ENCODE results near the gene BTF3. TPM values are rescaled to one million over a fixed set of nuclear protein-coding genes. Genes with fewer than 3 reads are reported as not detected.

BTF3 gene
- total RNA-seq, 4 donors from 2014 or later, result 423 to 586 (median 532) TPM

- TF ChIP-seq POLR2A (IDR thresholded peaks at IDR 0.05) (no peak), EP300 (IDR thresholded peaks at IDR 0.05) (no peak), POLR2AphosphoS5 (IDR thresholded peaks at IDR 0.05) (no peak), CTCF (IDR thresholded peaks at IDR 0.05) (no peak)
Observed at GRCh38 chr5:73491155-73491554, 7.1 kb upstream of the BTF3 start.

GRCh38 chr5:73493421-73493820 is 4.8 kb upstream of the BTF3 start:
- H3K4me1 ChIP-seq, result peaks cover 0 to 14% (median 0%) of the 10 kb centered on the region in 3 donors
- TF ChIP-seq EP300 (IDR thresholded peaks at IDR 0.05) (no peak), POLR2A (IDR thresholded peaks at IDR 0.05) (no peak), CTCF (IDR thresholded peaks at IDR 0.05) (no peak), POLR2AphosphoS5 (IDR thresholded peaks at IDR 0.05) (no peak)
- no peak overlapping the region for H3K27ac ChIP-seq
- H3K27me3 ChIP-seq, result no peaks in the 10 kb centered on the region
- H3K36me3 ChIP-seq, result no peaks in the 10 kb centered on the region
- WGBS, 2 donors (ENCODE audit: low coverage in 1 of 2), result 82 to 83% methylated on average over 1 to 2 of the region's 3 CpGs
- no peaks in the 10 kb centered on the region for H3K9me3 ChIP-seq
- ATAC-seq, result no peak
- H3K4me3 ChIP-seq, result no peak overlapping the region

More at GRCh38 chr5:73491155-73491554, 7.1 kb upstream of the BTF3 start:
- ATAC-seq, result no peak
- Histone ChIP-seq H3K4me1 (no peaks in the 10 kb centered on the region), H3K27me3 (peaks cover 9% of the 10 kb centered on the region), H3K9me3 (no peaks in the 10 kb centered on the region), H3K36me3 (no peaks in the 10 kb centered on the region), H3K4me3 (no peak overlapping the region), H3K27ac (no peak overlapping the region)
- WGBS, 2 donors (ENCODE audit: low coverage in 1 of 2), result 82 to 100% methylated on average over 1 of the region's 1 CpG

GRCh38 chr5:73494721-73495120 is 3.5 kb upstream of the BTF3 start:
- TF ChIP-seq POLR2A (IDR thresholded peaks at IDR 0.05) (no peak), CTCF (IDR thresholded peaks at IDR 0.05) (no peak), EP300 (IDR thresholded peaks at IDR 0.05) (no peak), POLR2AphosphoS5 (IDR thresholded peaks at IDR 0.05) (no peak)
- no peak for ATAC-seq
- Histone ChIP-seq H3K36me3 (no peaks in the 10 kb centered on the region), H3K4me1 (peaks cover 0 to 21% (median 2%) of the 10 kb centered on the region in 3 donors), H3K4me3 (no peak overlapping the region), H3K9me3 (no peaks in the 10 kb centered on the region), H3K27me3 (no peaks in the 10 kb centered on the region), H3K27ac (no peak overlapping the region)

- H3K27me3 ChIP-seq, result no peaks in the 10 kb centered on the region
- H3K27ac ChIP-seq, result no peak overlapping the region
- H3K9me3 ChIP-seq, result no peaks in the 10 kb centered on the region
- no peak for ATAC-seq
- H3K36me3 ChIP-seq, result no peaks in the 10 kb centered on the region
- H3K4me3 ChIP-seq, result no peak overlapping the region
- no peak for TF ChIP-seq POLR2A (IDR thresholded peaks at IDR 0.05)
- TF ChIP-seq POLR2AphosphoS5 (IDR thresholded peaks at IDR 0.05), result no peak
- no peak for TF ChIP-seq EP300 (IDR thresholded peaks at IDR 0.05)
- no peak for TF ChIP-seq CTCF (IDR thresholded peaks at IDR 0.05)
- WGBS, 2 donors (ENCODE audit: low coverage in 1 of 2), result 86 to 100% methylated on average over 1 to 2 of the region's 4 CpGs
- peaks cover 5 to 33% (median 7%) of the 10 kb centered on the region in 3 donors for H3K4me1 ChIP-seq
Observed at GRCh38 chr5:73495772-73496335, 2.4 kb upstream of the BTF3 start.

- peaks cover 5 to 43% (median 7%) of the 10 kb centered on the region in 3 donors for H3K4me1 ChIP-seq
- H3K27me3 ChIP-seq, result no peaks in the 10 kb centered on the region
- peak overlapping the region in 3 of 4 donors; percentile 88 to 96 (median 91) for H3K27ac ChIP-seq
- H3K9me3 ChIP-seq, result no peaks in the 10 kb centered on the region
- TF ChIP-seq EP300 (IDR thresholded peaks at IDR 0.05), result no peak
- TF ChIP-seq CTCF (IDR thresholded peaks at IDR 0.05), result peak in 2 of 4 experiments; percentile 7 to 19
- peaks cover 0 to 12% of the 10 kb centered on the region in 2 donors for H3K36me3 ChIP-seq
- ATAC-seq, result no peak
- H3K4me3 ChIP-seq, result no peak overlapping the region
- WGBS, 2 donors (ENCODE audit: low coverage in 1 of 2), result 59 to 80% methylated on average over 1 of the region's 1 CpG
Observed at GRCh38 chr5:73496984-73497457, 1.2 kb upstream of the BTF3 start.
